Upper lobe of right lung (tissue), 1 donor: ENCODE results near the gene DTNB. TPM values are rescaled to one million over a fixed set of nuclear protein-coding genes. Genes with fewer than 3 reads are reported as not detected.

Source experiments
- ATAC-seq: fragments of 200-7000 bp; cut with Tn5 transposase; one replicate; pipeline ENCODE4 v1.9.1; 2020; ENCODE audit warnings: mild to moderate bottlenecking, moderate library complexity
- DNase-seq: peaks from one replicate; pipeline ENCODE4 v3.0.0-alpha.2; 2020
- H3K27ac ChIP-seq: fragments of 200-600 bp; one replicate; pipeline ENCODE4 v1.8.0; 2022
- H3K27me3 ChIP-seq: fragments of 200-600 bp; one replicate; pipeline ENCODE4 v1.8.0; 2022; ENCODE audit warnings: mild to moderate bottlenecking
- H3K36me3 ChIP-seq: fragments of 200-600 bp; one replicate; pipeline ENCODE4 v1.8.0; 2022
- H3K4me1 ChIP-seq: fragments of 200-600 bp; one replicate; pipeline ENCODE4 v1.8.0; 2022
- H3K4me3 ChIP-seq: fragments of 200-600 bp; one replicate; pipeline ENCODE4 v1.8.0; 2022; ENCODE audit warnings: mild to moderate bottlenecking
- H3K9me3 ChIP-seq: fragments of 200-600 bp; one replicate; pipeline ENCODE4 v1.8.0; 2022
- intact Hi-C: fragments of 100-400 bp; cut with DNase I; formaldehyde crosslinking; loops from one replicate; pipeline ENCODE4 v1.11.0; 2022
- total RNA-seq: library from RNA; stranded (reverse); fragmentation: NEBNext Ultra II Directional; extraction: Animal tissue kit (Norgen Biotek cat#: 25700); gene quantifications from one replicate; pipeline ENCODE4 v1.2.1, GENCODE V29; 2021
- TF ChIP-seq, protein P1 (sequence below): fragments of 200-600 bp; IDR thresholded peaks from one replicate; pipeline ENCODE4 v1.8.0; 2022; ENCODE audit warnings: antibody characterized with exemption
- donor health status: DM: no; HTN: yes; CAD: no; lungs with severe emphysema.

The DTNB gene
- total RNA-seq, 1 donor from 2014 or later = 18.1 TPM

DNA sequence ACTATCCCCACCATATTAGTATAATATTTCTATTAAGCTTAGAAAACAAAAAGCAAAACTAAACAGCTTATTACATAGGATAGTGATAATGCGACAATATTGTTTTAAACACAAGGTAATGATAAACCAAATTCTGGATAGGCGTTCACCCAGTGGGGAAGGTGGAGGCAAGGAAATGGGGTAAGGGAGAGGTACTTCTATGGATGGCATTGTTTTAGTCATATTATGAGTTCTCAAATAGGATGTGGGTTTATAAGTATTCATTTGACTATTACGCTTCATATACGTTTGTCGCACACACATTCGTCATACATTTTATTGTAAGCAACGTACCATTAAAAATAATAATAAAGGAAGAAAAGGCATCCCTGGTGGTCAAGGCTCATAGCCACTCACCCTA, 242.8 kb downstream of the DTNB start:
- no peak for ATAC-seq
- intact Hi-C loops = no loop called here
- no peaks in the 10 kb centered on the region for H3K9me3 ChIP-seq
- no peaks in the 10 kb centered on the region for H3K36me3 ChIP-seq
- no peak overlapping the region for H3K27ac ChIP-seq
- DNase-seq = no peak
- H3K4me1 ChIP-seq = no peaks in the 10 kb centered on the region
- TF ChIP-seq, protein P1, sequence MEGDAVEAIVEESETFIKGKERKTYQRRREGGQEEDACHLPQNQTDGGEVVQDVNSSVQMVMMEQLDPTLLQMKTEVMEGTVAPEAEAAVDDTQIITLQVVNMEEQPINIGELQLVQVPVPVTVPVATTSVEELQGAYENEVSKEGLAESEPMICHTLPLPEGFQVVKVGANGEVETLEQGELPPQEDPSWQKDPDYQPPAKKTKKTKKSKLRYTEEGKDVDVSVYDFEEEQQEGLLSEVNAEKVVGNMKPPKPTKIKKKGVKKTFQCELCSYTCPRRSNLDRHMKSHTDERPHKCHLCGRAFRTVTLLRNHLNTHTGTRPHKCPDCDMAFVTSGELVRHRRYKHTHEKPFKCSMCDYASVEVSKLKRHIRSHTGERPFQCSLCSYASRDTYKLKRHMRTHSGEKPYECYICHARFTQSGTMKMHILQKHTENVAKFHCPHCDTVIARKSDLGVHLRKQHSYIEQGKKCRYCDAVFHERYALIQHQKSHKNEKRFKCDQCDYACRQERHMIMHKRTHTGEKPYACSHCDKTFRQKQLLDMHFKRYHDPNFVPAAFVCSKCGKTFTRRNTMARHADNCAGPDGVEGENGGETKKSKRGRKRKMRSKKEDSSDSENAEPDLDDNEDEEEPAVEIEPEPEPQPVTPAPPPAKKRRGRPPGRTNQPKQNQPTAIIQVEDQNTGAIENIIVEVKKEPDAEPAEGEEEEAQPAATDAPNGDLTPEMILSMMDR = no peak
- H3K4me3 ChIP-seq = no peak overlapping the region
- no peaks in the 10 kb centered on the region for H3K27me3 ChIP-seq

DNA sequence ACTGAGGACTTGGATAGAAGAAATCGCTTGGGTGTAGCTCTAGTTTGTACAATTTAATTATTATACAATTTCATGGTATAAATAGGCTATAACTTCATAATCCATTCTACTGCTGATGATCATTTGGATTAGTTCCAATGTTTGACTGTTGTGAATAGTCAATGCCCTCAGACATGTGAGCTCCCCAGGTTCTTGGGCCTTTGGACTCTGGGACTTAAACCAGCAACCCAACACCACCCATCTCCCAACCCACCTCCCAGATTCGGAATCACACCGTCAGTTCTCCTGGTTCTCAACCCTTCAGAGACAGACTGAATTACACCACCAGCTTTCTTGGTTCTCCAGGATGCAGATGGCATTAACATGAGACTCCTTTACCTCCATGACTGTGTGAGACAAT, 247.1 kb downstream of the DTNB start:
- Histone ChIP-seq H3K27ac (no peak overlapping the region), H3K36me3 (no peaks in the 10 kb centered on the region), H3K9me3 (no peaks in the 10 kb centered on the region), H3K4me3 (no peak overlapping the region), H3K27me3 (no peaks in the 10 kb centered on the region), H3K4me1 (no peaks in the 10 kb centered on the region)
- DNase-seq = no peak
- TF ChIP-seq, protein P1 = no peak
- ATAC-seq = no peak
- intact Hi-C loops = no loop called here

DNA sequence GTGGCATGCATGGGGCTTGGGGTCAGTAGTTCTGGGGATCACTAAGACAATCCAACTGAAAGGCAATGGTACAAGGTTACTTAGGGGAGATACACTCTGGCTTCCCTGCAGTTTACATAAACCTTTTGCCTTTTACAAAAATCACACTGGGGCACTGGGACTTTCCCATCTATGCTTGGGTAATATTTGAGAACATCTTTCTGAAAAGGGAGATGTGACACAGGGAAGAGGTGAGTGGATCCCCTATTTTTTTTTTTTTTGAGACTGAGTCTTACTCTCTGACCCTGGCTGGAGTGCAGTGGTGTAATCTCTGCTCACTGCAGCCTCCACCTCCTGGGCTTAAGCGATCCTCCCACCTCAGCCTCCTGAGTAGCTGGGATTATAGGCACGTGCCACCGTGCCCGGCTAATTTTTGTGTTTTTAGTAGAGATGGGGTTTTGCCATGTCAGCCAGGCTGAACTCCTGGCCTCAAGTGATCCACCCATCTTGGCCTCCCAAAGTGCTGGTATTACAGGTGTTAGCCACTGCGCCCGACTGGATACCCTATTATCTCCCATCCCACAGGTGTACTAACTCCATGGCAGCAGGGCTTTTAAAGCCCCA, 248.8 kb downstream of the DTNB start:
- H3K36me3 ChIP-seq = peaks cover 1% of the 10 kb centered on the region
- ATAC-seq (no peak), DNase-seq (no peak)
- TF ChIP-seq, protein P1 = no peak
- no peak overlapping the region for H3K4me3 ChIP-seq
- no peaks in the 10 kb centered on the region for H3K9me3 ChIP-seq
- no peak overlapping the region for H3K27ac ChIP-seq
- no peaks in the 10 kb centered on the region for H3K4me1 ChIP-seq
- intact Hi-C loops = no loop called here
- no peaks in the 10 kb centered on the region for H3K27me3 ChIP-seq

DNA sequence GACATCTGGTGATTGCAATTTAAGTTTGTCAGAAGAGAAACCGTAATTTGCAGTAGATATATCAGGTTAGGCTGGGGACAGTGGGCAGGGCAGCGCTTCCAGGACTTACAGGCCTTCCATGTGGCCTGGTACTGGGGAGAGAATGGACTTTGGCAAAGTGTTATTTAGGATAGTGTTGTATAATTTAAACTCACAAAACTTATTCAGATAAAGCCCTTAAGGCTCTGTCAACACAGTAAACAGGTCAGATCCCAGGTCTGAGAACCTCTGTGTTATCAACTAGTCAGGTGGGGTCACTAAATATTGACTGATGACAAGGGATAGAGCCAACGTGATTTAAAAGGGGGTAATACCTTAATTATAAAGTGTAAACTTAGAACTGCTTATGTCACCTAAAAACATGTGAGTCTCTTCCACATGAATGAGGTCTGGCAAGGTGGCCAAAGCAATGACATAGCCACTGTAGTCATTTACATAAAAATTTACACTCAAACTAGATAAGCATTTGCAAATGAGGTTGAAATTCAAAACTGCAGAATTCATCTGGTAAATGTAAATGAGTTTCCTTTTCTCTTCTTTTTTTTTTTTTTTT, 251.5 kb downstream of the DTNB start:
- intact Hi-C loops = no loop called here
- Histone ChIP-seq H3K4me1 (no peaks in the 10 kb centered on the region), H3K4me3 (no peak overlapping the region), H3K36me3 (peaks cover 8% of the 10 kb centered on the region), H3K9me3 (no peaks in the 10 kb centered on the region), H3K27ac (no peak overlapping the region), H3K27me3 (no peaks in the 10 kb centered on the region)
- DNase-seq = no peak
- TF ChIP-seq, protein P1 = no peak
- no peak for ATAC-seq

DNA sequence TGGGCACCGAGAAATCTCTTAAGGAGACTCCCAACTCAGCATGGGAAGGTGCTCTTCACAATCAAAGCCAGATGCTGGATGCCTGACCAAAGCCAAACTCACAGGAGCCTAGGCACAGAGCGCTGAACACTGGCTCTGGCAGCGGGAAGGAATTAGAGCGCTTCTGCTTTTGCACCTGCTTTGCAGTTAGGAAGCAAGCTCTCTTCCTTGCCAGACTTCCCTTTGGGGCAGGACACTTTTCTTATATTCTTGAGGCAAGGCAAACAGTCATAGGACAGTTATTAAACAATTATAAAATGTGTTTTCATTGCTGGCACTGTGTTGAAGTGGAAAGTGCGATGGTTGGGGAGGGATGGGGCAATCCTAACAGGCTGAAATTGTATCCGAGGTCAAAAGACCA, 252.1 kb downstream of the DTNB start:
- H3K4me1 ChIP-seq = no peaks in the 10 kb centered on the region
- TF ChIP-seq, protein P1 = no peak
- DNase-seq (no peak), ATAC-seq (peak; percentile 60)
- H3K27ac ChIP-seq = no peak overlapping the region
- intact Hi-C loops = no loop called here
- H3K27me3 ChIP-seq = no peaks in the 10 kb centered on the region
- no peak overlapping the region for H3K4me3 ChIP-seq
- peaks cover 8% of the 10 kb centered on the region for H3K36me3 ChIP-seq
- no peaks in the 10 kb centered on the region for H3K9me3 ChIP-seq
